Esophagus squamous epithelium (tissue), 5 donors: ENCODE measurements around the gene RNF13. TPM values are rescaled to one million over a fixed set of nuclear protein-coding genes. Genes with fewer than 3 reads are reported as not detected.

Source experiments
- DNase-seq: peaks from one replicate; lab custom pipeline; 2025; lab: John Stamatoyannopoulos, UW
- H3K27ac ChIP-seq, 4 donors: fragments of 200-600 bp; sonication (generic); one replicate each; pipeline ENCODE4 v1.5.1; 2016 to 2019; ENCODE audit warnings: mild to moderate bottlenecking in 1 of 4
- H3K27me3 ChIP-seq, 4 donors: fragments of 200-600 bp; sonication (generic); 1 replicate in 3 of 4; 2 replicates in 1 of 4; pipeline versions ENCODE4 v1.5.1 to v1.6.0; 2017 to 2021; ENCODE audit warnings: antibody characterized with exemption in 1 of 4
- H3K36me3 ChIP-seq, 3 donors: fragments of 200-600 bp; sonication (generic); one replicate each; pipeline ENCODE4 v1.5.1; 2016 to 2019
- H3K4me1 ChIP-seq, 3 donors: fragments of 200-600 bp; sonication (generic); one replicate each; pipeline ENCODE4 v1.5.1; 2017 to 2019
- H3K4me3 ChIP-seq, 4 donors: fragments of 200-600 bp; sonication (generic); 1 replicate in 3 of 4; 2 replicates in 1 of 4; pipeline ENCODE4 v1.5.1; 2016 to 2019; ENCODE audit warnings: mild to moderate bottlenecking in 2 of 4, moderate library complexity in 1 of 4
- H3K9me3 ChIP-seq, 3 donors: fragments of 200-600 bp; sonication (generic); one replicate each; pipeline ENCODE4 v1.5.1; 2016 to 2019
- CTCF ChIP-seq, 6 experiments: fragments of 450-650 bp in 4 of 6; fragments of 200-600 bp in 2 of 6; sonication (generic) in 2 of 6; IDR thresholded peaks; one replicate each; pipeline ENCODE4 v1.5.1; 2016 to 2019; ENCODE audit warnings: antibody characterized with exemption in 6 of 6, mild to moderate bottlenecking in 4 of 6, moderate library complexity in 4 of 6
- POLR2A ChIP-seq, 4 donors: fragments of 450-650 bp; IDR thresholded peaks; one replicate each; pipeline ENCODE4 v1.6.1; 2017; ENCODE audit warnings: antibody characterized with exemption in 4 of 4, mild to moderate bottlenecking in 4 of 4, moderate library complexity in 3 of 4
- WGBS, 2 donors: methylation state at CpG; one replicate each; pipeline ENCODE4 v1.1.5; 2018; 5-methylcytosine and 5-hydroxymethylcytosine counted together
- intact Hi-C: fragments of 100-400 bp; cut with DNase I; formaldehyde crosslinking; loops from one replicate; pipeline ENCODE4 v1.15.0; 2022
- total RNA-seq, 4 donors: library from RNA; depleted of rRNA; stranded (reverse); fragments of >200 nt; gene quantifications; one replicate each; pipeline ENCODE4 v1.1.0, GENCODE V29; 2016
- donor health status: DM: yes; HTN: yes; CAD: no.

Gene RNF13
- total RNA-seq, 4 donors from 2014 or later, result 17.4 to 70.4 (median 45.8) TPM

GRCh38 chr3:149906036-149906435 is 93.0 kb downstream of the RNF13 start:
- TF ChIP-seq CTCF (IDR thresholded peaks at IDR 0.05), result no peak
- DNase-seq, result no peak
- H3K4me3 ChIP-seq, result no peak overlapping the region
- H3K4me1 ChIP-seq, result no peaks in the 10 kb centered on the region
- intact Hi-C loops, result no loop called here
- no peaks in the 10 kb centered on the region for H3K9me3 ChIP-seq
- H3K27me3 ChIP-seq, result no peaks in the 10 kb centered on the region
- H3K36me3 ChIP-seq, result peaks cover 0 to 11% (median 0%) of the 10 kb centered on the region in 3 donors
- no peak overlapping the region for H3K27ac ChIP-seq

- Histone ChIP-seq H3K4me1 (no peaks in the 10 kb centered on the region), H3K9me3 (no peaks in the 10 kb centered on the region), H3K27me3 (no peaks in the 10 kb centered on the region), H3K4me3 (no peak overlapping the region), H3K36me3 (peaks cover 0 to 25% (median 0%) of the 10 kb centered on the region in 3 donors), H3K27ac (no peak overlapping the region)
- TF ChIP-seq POLR2A (IDR thresholded peaks at IDR 0.05) (no peak), CTCF (IDR thresholded peaks at IDR 0.05) (no peak)
- intact Hi-C loops, result no loop called here
- no peak for DNase-seq
These were observed 95.5 kb downstream of the RNF13 start for GRCh38 chr3:149908424-149908957.

GRCh38 chr3:149909923-149910322 is 96.9 kb downstream of the RNF13 start:
- intact Hi-C loops, result no loop called here

GRCh38 chr3:149917124-149917667 is 104.2 kb downstream of the RNF13 start:
- H3K4me1 ChIP-seq, result no peaks in the 10 kb centered on the region

More at GRCh38 chr3:149909923-149910322, 96.9 kb downstream of the RNF13 start:
- Histone ChIP-seq H3K27ac (no peak overlapping the region), H3K4me3 (no peak overlapping the region), H3K36me3 (peaks cover 0 to 32% (median 0%) of the 10 kb centered on the region in 3 donors), H3K27me3 (no peaks in the 10 kb centered on the region), H3K9me3 (no peaks in the 10 kb centered on the region), H3K4me1 (no peaks in the 10 kb centered on the region)
- WGBS, 2 donors, result 96 to 98% methylated on average over 4 of the region's 4 CpGs
- TF ChIP-seq POLR2A (IDR thresholded peaks at IDR 0.05) (no peak), CTCF (IDR thresholded peaks at IDR 0.05) (no peak)
- DNase-seq, result no peak

More at GRCh38 chr3:149917124-149917667, 104.2 kb downstream of the RNF13 start:
- intact Hi-C loops, result no loop called here
- DNase-seq, result no peak
- H3K9me3 ChIP-seq, result no peaks in the 10 kb centered on the region
- WGBS, 2 donors, result 88 to 90% methylated on average over 5 of the region's 5 CpGs
- no peaks in the 10 kb centered on the region for H3K27me3 ChIP-seq
- H3K4me3 ChIP-seq, result no peak overlapping the region
- no peak overlapping the region for H3K27ac ChIP-seq
- no peak for TF ChIP-seq CTCF (IDR thresholded peaks at IDR 0.05)
- no peak for TF ChIP-seq POLR2A (IDR thresholded peaks at IDR 0.05)
- peaks cover 0 to 74% (median 0%) of the 10 kb centered on the region in 3 donors for H3K36me3 ChIP-seq
